ENCODE measurements around the gene HCN1.

DNA sequence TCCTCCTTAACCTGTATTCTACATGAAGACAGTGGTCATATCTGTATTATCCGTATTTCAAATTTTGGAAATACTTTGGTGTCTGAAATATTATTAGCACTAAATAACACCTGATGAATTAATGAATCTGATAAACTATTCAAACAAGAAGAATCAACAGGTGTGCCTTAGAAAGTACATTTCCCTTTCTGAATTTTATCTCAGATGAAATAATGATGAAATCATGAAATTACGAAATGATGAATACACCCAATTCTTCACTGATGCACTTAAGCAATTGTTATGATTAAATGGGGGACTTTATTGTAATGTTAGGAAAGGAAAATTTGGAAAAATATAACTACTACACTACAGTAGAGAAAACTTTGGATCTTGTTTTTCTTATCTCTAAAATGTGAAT, 313.6 kb downstream of the HCN1 start:
- TF ChIP-seq, protein P1, sequence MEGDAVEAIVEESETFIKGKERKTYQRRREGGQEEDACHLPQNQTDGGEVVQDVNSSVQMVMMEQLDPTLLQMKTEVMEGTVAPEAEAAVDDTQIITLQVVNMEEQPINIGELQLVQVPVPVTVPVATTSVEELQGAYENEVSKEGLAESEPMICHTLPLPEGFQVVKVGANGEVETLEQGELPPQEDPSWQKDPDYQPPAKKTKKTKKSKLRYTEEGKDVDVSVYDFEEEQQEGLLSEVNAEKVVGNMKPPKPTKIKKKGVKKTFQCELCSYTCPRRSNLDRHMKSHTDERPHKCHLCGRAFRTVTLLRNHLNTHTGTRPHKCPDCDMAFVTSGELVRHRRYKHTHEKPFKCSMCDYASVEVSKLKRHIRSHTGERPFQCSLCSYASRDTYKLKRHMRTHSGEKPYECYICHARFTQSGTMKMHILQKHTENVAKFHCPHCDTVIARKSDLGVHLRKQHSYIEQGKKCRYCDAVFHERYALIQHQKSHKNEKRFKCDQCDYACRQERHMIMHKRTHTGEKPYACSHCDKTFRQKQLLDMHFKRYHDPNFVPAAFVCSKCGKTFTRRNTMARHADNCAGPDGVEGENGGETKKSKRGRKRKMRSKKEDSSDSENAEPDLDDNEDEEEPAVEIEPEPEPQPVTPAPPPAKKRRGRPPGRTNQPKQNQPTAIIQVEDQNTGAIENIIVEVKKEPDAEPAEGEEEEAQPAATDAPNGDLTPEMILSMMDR (IDR thresholded peaks at IDR 0.05): no peak
- no peak for TF ChIP-seq POLR2A (IDR thresholded peaks at IDR 0.05)
